Neural cell (in vitro differentiated cells): ENCODE results near the gene ATP6V0A4. TPM values are rescaled to one million over a fixed set of nuclear protein-coding genes. Genes with fewer than 3 reads are reported as not detected.
"Not testable (repeated sequence)": the region's sequence is repeated elsewhere in the genome, so short reads cannot be mapped to it uniquely, and the experiment has no call there.

Experiments used
- H2AFZ ChIP-seq: fragments of 200-600, 300-800 bp; sonication (generic), shearing (Covaris generic); 2 replicates; pipeline ENCODE4 v1.6.0; 2014; ENCODE audit warnings: low read depth, mild to moderate bottlenecking, antibody characterized with exemption, low read length, moderate library complexity
- H3F3A ChIP-seq: fragments of 200-600 bp; shearing (Covaris generic); 2 replicates; pipeline ENCODE4 v1.6.1; 2016; ENCODE audit warnings: mild to moderate bottlenecking, moderate library complexity, mixed read lengths, antibody characterized with exemption, low read length; ENCODE audit not compliant: insufficient read depth, poor library complexity, severe bottlenecking
- H3K27ac ChIP-seq: fragments of 200-600, 300-800 bp; sonication (generic), shearing (Covaris generic); 2 replicates; pipeline ENCODE4 v1.5.1; 2014; ENCODE audit warnings: mild to moderate bottlenecking, low read length, moderate library complexity
- H3K27me3 ChIP-seq: fragments of 300-800, 200-600 bp; sonication (generic), shearing (Covaris generic); 2 replicates; pipeline ENCODE4 v1.6.0; 2014; ENCODE audit warnings: mild to moderate bottlenecking, low read depth, low read length, moderate library complexity; ENCODE audit not compliant: insufficient read depth
- H3K36me3 ChIP-seq: fragments of 300-800, 200-600 bp; sonication (generic), shearing (Covaris generic); 2 replicates; pipeline ENCODE4 v1.5.1; 2014; ENCODE audit warnings: mild to moderate bottlenecking, antibody characterized with exemption, low read length, moderate library complexity; ENCODE audit not compliant: insufficient read depth
- H3K4me2 ChIP-seq: fragments of 300-800, 200-600 bp; sonication (generic), shearing (Covaris generic); 2 replicates; pipeline ENCODE4 v1.6.0; 2014; ENCODE audit warnings: mild to moderate bottlenecking, low read length
- H3K4me3 ChIP-seq: fragments of 300-800, 200-600 bp; sonication (generic), shearing (Covaris generic); 2 replicates; pipeline ENCODE4 v1.5.1; 2014; ENCODE audit warnings: mild to moderate bottlenecking, low read length, moderate library complexity
- H3K79me2 ChIP-seq: fragments of 200-600 bp; shearing (Covaris generic); replicated peaks from 2 replicates; pipeline ENCODE4 v1.6.0; 2014; ENCODE audit warnings: mild to moderate bottlenecking, low read length, moderate library complexity; ENCODE audit not compliant: insufficient read depth
- H3K9ac ChIP-seq: fragments of 300-800, 200-600 bp; sonication (generic), shearing (Covaris generic); 2 replicates; pipeline ENCODE4 v1.6.1; 2016; ENCODE audit warnings: mild to moderate bottlenecking, low read length, mixed read lengths
- H3K9me2 ChIP-seq: fragments of 200-600 bp; shearing (Covaris generic); 2 replicates; pipeline ENCODE4 v1.6.1; 2016; ENCODE audit warnings: mild to moderate bottlenecking, low read length, mixed read lengths; ENCODE audit not compliant: insufficient read depth
- H3K9me3 ChIP-seq: fragments of 200-600, 300-800 bp; sonication (generic), shearing (Covaris generic); 2 replicates; pipeline ENCODE4 v1.6.1; 2016; ENCODE audit warnings: mild to moderate bottlenecking, mixed run types, low read length, moderate library complexity, mixed read lengths
- H4K20me1 ChIP-seq: fragments of 200-600 bp; shearing (Covaris generic); 2 replicates; pipeline ENCODE4 v1.6.1; 2016; ENCODE audit warnings: mild to moderate bottlenecking, mixed run types; ENCODE audit not compliant: insufficient read depth
- CTCF ChIP-seq: fragments of 450-650 bp; IDR thresholded peaks from 2 replicates; pipeline ENCODE4 v1.5.1; 2014; ENCODE audit warnings: antibody characterized with exemption, mild to moderate bottlenecking, moderate library complexity; ENCODE audit not compliant: poor library complexity, severe bottlenecking
- EP300 ChIP-seq: fragments of 450-650 bp; conservative IDR thresholded peaks from 2 replicates; pipeline ENCODE4 v1.6.1; 2014; ENCODE audit warnings: antibody characterized with exemption, mild to moderate bottlenecking, moderate library complexity; ENCODE audit not compliant: poor library complexity, severe bottlenecking
- EZH2 ChIP-seq: fragments of 200-600, 300-800 bp; shearing (Covaris generic), sonication (generic); IDR thresholded peaks from 2 replicates; pipeline ENCODE4 v1.6.1; 2014; ENCODE audit warnings: antibody characterized with exemption, low read length, borderline replicate concordance, mild to moderate bottlenecking; ENCODE audit not compliant: insufficient read depth, poor library complexity, severe bottlenecking
- MXI1 ChIP-seq: fragments of 450-650 bp; conservative IDR thresholded peaks from 2 replicates; pipeline ENCODE4 v1.6.1; 2014; ENCODE audit warnings: antibody characterized with exemption, mild to moderate bottlenecking; ENCODE audit not compliant: poor library complexity, severe bottlenecking
- REST ChIP-seq: IDR thresholded peaks from 2 replicates; pipeline ENCODE4 v1.6.1; 2012; ENCODE audit warnings: borderline replicate concordance
- TAF1 ChIP-seq: IDR thresholded peaks from 2 replicates; pipeline ENCODE4 v1.6.1; 2012; ENCODE audit warnings: low read depth
- polyA plus RNA-seq: library from polyadenylated mRNA; depleted of rRNA; stranded (reverse); fragments of >200 nt; gene quantifications from 2 replicates; pipeline ENCODE4 v1.2.3, GENCODE V29; 2014

ATP6V0A4 gene
- polyA plus RNA-seq, 1 donor from 2014 or later: 0.81 TPM

DNA sequence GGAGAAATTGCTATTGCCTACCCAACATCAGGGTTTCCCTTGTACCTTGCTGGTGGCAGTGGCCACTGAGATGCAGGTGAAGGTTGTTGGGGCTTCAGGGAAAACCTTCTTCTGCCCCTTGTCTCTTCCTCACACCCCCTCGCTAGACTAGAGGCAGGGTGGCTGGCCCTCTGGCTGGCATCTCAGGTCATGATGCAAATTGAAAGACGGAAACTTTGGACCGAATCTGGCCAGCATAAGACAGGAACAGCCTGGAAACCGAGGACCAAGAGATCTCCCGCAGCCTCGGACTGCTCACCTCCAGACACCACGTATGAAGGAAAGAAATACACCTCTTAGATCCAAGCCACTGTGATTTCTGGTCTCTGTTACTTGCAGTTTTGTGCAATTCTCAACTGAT, 99.7 kb downstream of the ATP6V0A4 start:
- Histone ChIP-seq H3K4me2 (no peak overlapping the region), H3K36me3 (no peaks in the 10 kb centered on the region), H3K27me3 (no peaks in the 10 kb centered on the region), H3K27ac (no peak overlapping the region), H3K9me3 (no peaks in the 10 kb centered on the region), H3K4me3 (no peak overlapping the region), H4K20me1 (no peaks in the 10 kb centered on the region), H3K9me2 (no peaks in the 10 kb centered on the region), H3K79me2 (no peaks in the 10 kb centered on the region), H3F3A (no peaks in the 10 kb centered on the region), H3K9ac (no peak overlapping the region), H2AFZ (no peak overlapping the region)
- TF ChIP-seq REST (no peak), CTCF (no peak), MXI1 (no peak), EP300 (no peak), EZH2 (no peak), TAF1 (no peak)

GRCh38 chr7:138697535-138698182, 100.3 kb downstream of the ATP6V0A4 start:
- H3K27me3 ChIP-seq: no peaks in the 10 kb centered on the region
- TF ChIP-seq EZH2 (no peak), EP300 (no peak), MXI1 (no peak)

DNA sequence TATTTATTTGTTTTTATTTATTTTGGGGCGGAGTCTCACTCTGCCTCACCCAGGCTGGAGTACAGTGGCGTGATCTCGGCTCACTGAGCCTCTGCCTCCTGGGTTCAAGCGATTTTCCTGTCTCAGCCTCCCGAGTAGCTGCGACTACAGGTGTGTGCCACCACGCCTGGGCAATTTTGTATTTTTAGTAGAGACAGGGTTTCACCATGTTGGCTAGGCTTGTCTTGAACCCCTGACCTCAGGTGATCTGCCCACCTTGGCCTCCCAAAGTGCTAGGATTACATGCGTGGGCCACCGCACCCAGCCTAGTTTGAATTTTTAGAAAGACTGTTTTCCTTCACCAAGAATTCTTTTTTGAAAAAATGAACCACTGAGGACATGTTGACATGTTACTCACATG, 102.2 kb downstream of the ATP6V0A4 start:
- H3K27me3 ChIP-seq, H3K4me2 ChIP-seq, H2AFZ ChIP-seq, H3K27ac ChIP-seq, H3K9me3 ChIP-seq, H3F3A ChIP-seq, H3K4me3 ChIP-seq, H4K20me1 ChIP-seq, H3K36me3 ChIP-seq, H3K9me2 ChIP-seq, H3K79me2 ChIP-seq, H3K9ac ChIP-seq: not testable (repeated sequence)

More at GRCh38 chr7:138697535-138698182, 100.3 kb downstream of the ATP6V0A4 start:
- H3F3A ChIP-seq: no peaks in the 10 kb centered on the region
- no peaks in the 10 kb centered on the region for H4K20me1 ChIP-seq
- no peak overlapping the region for H3K9ac ChIP-seq
- H3K4me2 ChIP-seq: no peak overlapping the region
- no peaks in the 10 kb centered on the region for H3K9me3 ChIP-seq
- no peaks in the 10 kb centered on the region for H3K36me3 ChIP-seq
- no peak overlapping the region for H3K4me3 ChIP-seq
- H3K27ac ChIP-seq: no peak overlapping the region
- H3K79me2 ChIP-seq: no peaks in the 10 kb centered on the region
- no peak overlapping the region for H2AFZ ChIP-seq
- no peaks in the 10 kb centered on the region for H3K9me2 ChIP-seq
